RWPE2 (cell line): ENCODE measurements around the gene C3orf80.

Experiments used
- ATAC-seq: fragments of 200-7000 bp; cut with Tn5 transposase; 3 replicates; pipeline ENCODE4 v1.9.1; 2021; ENCODE audit warnings: low read depth
- DNase-seq: peaks from one replicate; pipeline ENCODE4 v3.0.0-alpha.2; 2020; ENCODE audit warnings: low spot score
- H3K27ac ChIP-seq: fragments of 450-650 bp; 2 replicates; pipeline ENCODE4 v1.5.1; 2017; ENCODE audit warnings: mild to moderate bottlenecking; ENCODE audit not compliant: poor library complexity, severe bottlenecking
- H3K27me3 ChIP-seq: fragments of 250-450 bp; sonication (Bioruptor Pico); 2 replicates; pipeline ENCODE4 v1.5.1; 2021; ENCODE audit warnings: mild to moderate bottlenecking, moderate library complexity; ENCODE audit not compliant: insufficient read depth, poor library complexity, severe bottlenecking
- H3K36me3 ChIP-seq: fragments of 250-450 bp; sonication (Bioruptor Pico); 2 replicates; pipeline ENCODE4 v1.5.1; 2020; ENCODE audit warnings: low read depth, mild to moderate bottlenecking, moderate library complexity
- H3K4me1 ChIP-seq: fragments of 250-450 bp; sonication (Bioruptor Pico); 2 replicates; pipeline ENCODE4 v1.5.1; 2021; ENCODE audit warnings: mild to moderate bottlenecking, moderate library complexity; ENCODE audit not compliant: insufficient read depth, poor library complexity, severe bottlenecking
- H3K4me3 ChIP-seq: fragments of 250-450 bp; sonication (Bioruptor Pico); 2 replicates; pipeline ENCODE4 v1.5.1; 2021; ENCODE audit warnings: mild to moderate bottlenecking, moderate library complexity; ENCODE audit not compliant: severe bottlenecking
- H3K9me3 ChIP-seq: fragments of 250-450 bp; sonication (Bioruptor Pico); 2 replicates; pipeline ENCODE4 v1.5.1; 2021; ENCODE audit warnings: mild to moderate bottlenecking, moderate library complexity; ENCODE audit not compliant: severe bottlenecking
- CTCF ChIP-seq: fragments of 450-650 bp; IDR thresholded peaks from one replicate; pipeline ENCODE4 v1.5.1; 2017; ENCODE audit warnings: mild to moderate bottlenecking, moderate library complexity; ENCODE audit not compliant: poor library complexity, severe bottlenecking

C3orf80 gene

GRCh38 chr3:160257606-160258005 lies 32.4 kb downstream of the C3orf80 start:
- Histone ChIP-seq H3K27ac (no peak overlapping the region), H3K4me1 (no peaks in the 10 kb centered on the region), H3K27me3 (no peaks in the 10 kb centered on the region), H3K9me3 (no peaks in the 10 kb centered on the region), H3K36me3 (no peaks in the 10 kb centered on the region), H3K4me3 (no peak overlapping the region)
- DNase-seq (no peak), ATAC-seq (no peak)
- TF ChIP-seq CTCF: no peak

- DNase-seq (no peak), ATAC-seq (no peak)
- Histone ChIP-seq H3K36me3 (no peaks in the 10 kb centered on the region), H3K27me3 (no peaks in the 10 kb centered on the region), H3K4me3 (no peak overlapping the region), H3K4me1 (no peaks in the 10 kb centered on the region), H3K9me3 (no peaks in the 10 kb centered on the region), H3K27ac (no peak overlapping the region)
- no peak for TF ChIP-seq CTCF
These were observed 34.4 kb downstream of the C3orf80 start for GRCh38 chr3:160259589-160259988.

- no peaks in the 10 kb centered on the region for H3K9me3 ChIP-seq
- no peak for TF ChIP-seq CTCF
- no peaks in the 10 kb centered on the region for H3K36me3 ChIP-seq
- no peak for DNase-seq
- no peak overlapping the region for H3K4me3 ChIP-seq
- no peaks in the 10 kb centered on the region for H3K4me1 ChIP-seq
- ATAC-seq: no peak
- H3K27ac ChIP-seq: no peak overlapping the region
- no peaks in the 10 kb centered on the region for H3K27me3 ChIP-seq
These were observed 35.5 kb downstream of the C3orf80 start for GRCh38 chr3:160260587-160261270.

GRCh38 chr3:160265088-160265487 lies 39.9 kb downstream of the C3orf80 start:
- no peak overlapping the region for H3K4me3 ChIP-seq
- H3K36me3 ChIP-seq: 0 out of 2 replicates have a peak, but pooled peaks cover 7% of the 10 kb centered on the region
- ATAC-seq (no peak), DNase-seq (no peak)
- no peaks in the 10 kb centered on the region for H3K4me1 ChIP-seq
- H3K9me3 ChIP-seq: no peaks in the 10 kb centered on the region
- no peaks in the 10 kb centered on the region for H3K27me3 ChIP-seq
- no peak for TF ChIP-seq CTCF
- no peak overlapping the region for H3K27ac ChIP-seq
